CD4-positive, alpha-beta T cell treated with Interleukin-21 for 1 hour (primary cell): ENCODE measurements around the gene DHFR.
"Not testable (repeated sequence)": the region's sequence is repeated elsewhere in the genome, so short reads cannot be mapped to it uniquely, and the experiment has no call there.

Source experiments
- DNase-seq: peaks from one replicate; pipeline ENCODE4 v3.0.0-alpha.2; 2020

The DHFR gene

GRCh38 chr5:80591352-80591751 lies 63.4 kb downstream of the DHFR start:
- no peak for DNase-seq

- DNase-seq = no peak
Measured at GRCh38 chr5:80590766-80591165, 64.0 kb downstream of the DHFR start.

GRCh38 chr5:80588858-80589540 lies 65.8 kb downstream of the DHFR start:
- no peak for DNase-seq

GRCh38 chr5:80584770-80585169 lies 70.0 kb downstream of the DHFR start:
- DNase-seq = no peak

- not testable (repeated sequence) for DNase-seq
Measured at GRCh38 chr5:80580291-80580690, 74.5 kb downstream of the DHFR start.

- no peak for DNase-seq
Measured at GRCh38 chr5:80579050-80579449, 75.7 kb downstream of the DHFR start.

- no peak for DNase-seq
Measured at GRCh38 chr5:80577707-80578106, 77.1 kb downstream of the DHFR start.

DNA sequence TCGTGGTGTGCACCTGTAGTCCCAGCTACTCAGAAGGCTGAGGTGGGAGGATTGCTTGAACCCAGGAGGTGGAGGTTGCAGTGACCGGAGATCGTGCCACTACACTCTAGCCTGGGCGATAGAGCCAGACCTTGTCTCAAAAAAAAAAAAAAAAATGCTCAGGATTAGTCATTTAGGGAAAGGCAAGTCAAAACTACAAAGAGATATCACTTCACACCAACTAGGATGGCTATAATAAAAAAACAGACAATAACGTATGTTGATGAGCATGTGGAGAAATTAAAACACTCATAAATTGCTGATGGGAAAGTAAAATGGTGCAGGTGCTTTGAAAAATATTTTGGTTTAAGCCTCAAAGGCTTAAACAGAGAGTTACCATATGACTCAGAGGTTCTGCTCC lies 78.4 kb downstream of the DHFR start:
- DNase-seq = no peak
